Memory B cell (primary cell): Measurements from ENCODE around the gene EARS2.

Experiments used
- ATAC-seq: fragments of 150-1000 bp; cut with Tn5 transposase; 2 replicates; pipeline ENCODE4 v1.10.0; 2021; ENCODE audit warnings: low read depth, mild to moderate bottlenecking, moderate library complexity
- DNase-seq, 2 donors: peaks; one replicate each; pipeline ENCODE4 v3.0.0; 2022; ENCODE audit warnings: low spot score in 2 of 2
- H3K27ac Mint-ChIP-seq: one replicate; pipeline ENCODE4 v1.8.0; 2022; ENCODE audit warnings: mild to moderate bottlenecking, moderate library complexity, mixed read lengths
- H3K27me3 Mint-ChIP-seq: one replicate; pipeline ENCODE4 v1.8.0; 2022; ENCODE audit warnings: mixed read lengths
- H3K36me3 Mint-ChIP-seq: one replicate; pipeline ENCODE4 v1.8.0; 2022; ENCODE audit warnings: mild to moderate bottlenecking, mixed read lengths
- H3K4me1 Mint-ChIP-seq: one replicate; pipeline ENCODE4 v1.8.0; 2022; ENCODE audit warnings: mixed read lengths
- H3K4me3 Mint-ChIP-seq: one replicate; pipeline ENCODE4 v1.8.0; 2022; ENCODE audit warnings: mild to moderate bottlenecking, moderate library complexity, mixed read lengths
- H3K9me3 Mint-ChIP-seq: one replicate; pipeline ENCODE4 v1.8.0; 2022; ENCODE audit warnings: mixed read lengths

EARS2 gene

GRCh38 chr16:23528644-23529310 is 28.4 kb downstream of the EARS2 start:
- Mint-ChIP-seq H3K36me3 (peaks cover 19% of the 10 kb centered on the region), H3K4me3 (no peak overlapping the region), H3K9me3 (no peaks in the 10 kb centered on the region), H3K27ac (no peak overlapping the region), H3K27me3 (no peaks in the 10 kb centered on the region), H3K4me1 (no peaks in the 10 kb centered on the region)
- ATAC-seq (no peak), DNase-seq (no peak)

GRCh38 chr16:23527961-23528643 is 29.0 kb downstream of the EARS2 start:
- Mint-ChIP-seq H3K4me1 (no peaks in the 10 kb centered on the region), H3K4me3 (no peak overlapping the region), H3K36me3 (peaks cover 17% of the 10 kb centered on the region), H3K27ac (no peak overlapping the region), H3K9me3 (no peaks in the 10 kb centered on the region), H3K27me3 (no peaks in the 10 kb centered on the region)
- DNase-seq (no peak), ATAC-seq (no peak)

GRCh38 chr16:23524886-23525285 is 32.3 kb downstream of the EARS2 start:
- Mint-ChIP-seq H3K27ac (no peak overlapping the region), H3K36me3 (peaks cover 21% of the 10 kb centered on the region), H3K9me3 (no peaks in the 10 kb centered on the region), H3K27me3 (no peaks in the 10 kb centered on the region), H3K4me3 (no peak overlapping the region), H3K4me1 (peaks cover 5% of the 10 kb centered on the region)
- ATAC-seq, result no peak
- DNase-seq, result no peak

GRCh38 chr16:23523876-23524385 is 33.2 kb downstream of the EARS2 start:
- H3K4me1 Mint-ChIP-seq, result peaks cover 11% of the 10 kb centered on the region
- H3K9me3 Mint-ChIP-seq, result no peaks in the 10 kb centered on the region
- no peaks in the 10 kb centered on the region for H3K27me3 Mint-ChIP-seq
- DNase-seq, result no peak
- ATAC-seq, result no peak
- H3K36me3 Mint-ChIP-seq, result peaks cover 21% of the 10 kb centered on the region
- no peak overlapping the region for H3K27ac Mint-ChIP-seq
- H3K4me3 Mint-ChIP-seq, result no peak overlapping the region

GRCh38 chr16:23523321-23523720 is 33.8 kb downstream of the EARS2 start:
- no peaks in the 10 kb centered on the region for H3K9me3 Mint-ChIP-seq
- no peak overlapping the region for H3K4me3 Mint-ChIP-seq
- DNase-seq (no peak), ATAC-seq (no peak)
- peaks cover 15% of the 10 kb centered on the region for H3K4me1 Mint-ChIP-seq
- H3K27ac Mint-ChIP-seq, result no peak overlapping the region
- no peaks in the 10 kb centered on the region for H3K27me3 Mint-ChIP-seq
- peaks cover 21% of the 10 kb centered on the region for H3K36me3 Mint-ChIP-seq

- Mint-ChIP-seq H3K36me3 (peaks cover 17% of the 10 kb centered on the region), H3K27me3 (no peaks in the 10 kb centered on the region), H3K27ac (peak overlapping the region; percentile 17), H3K9me3 (no peaks in the 10 kb centered on the region), H3K4me3 (no peak overlapping the region), H3K4me1 (peaks cover 22% of the 10 kb centered on the region)
- no peak for ATAC-seq
- no peak for DNase-seq
Observed at GRCh38 chr16:23521965-23522364, 35.2 kb downstream of the EARS2 start.

- Mint-ChIP-seq H3K4me1 (peaks cover 30% of the 10 kb centered on the region), H3K36me3 (peaks cover 15% of the 10 kb centered on the region), H3K27me3 (no peaks in the 10 kb centered on the region), H3K27ac (peak overlapping the region; percentile 17), H3K4me3 (peak overlapping the region; percentile 7), H3K9me3 (no peaks in the 10 kb centered on the region)
- DNase-seq (no peak), ATAC-seq (peak; percentile 15)
Observed at GRCh38 chr16:23521037-23521743, 36.0 kb downstream of the EARS2 start.

GRCh38 chr16:23520500-23520899 is 36.6 kb downstream of the EARS2 start:
- Mint-ChIP-seq H3K4me1 (peaks cover 33% of the 10 kb centered on the region), H3K27me3 (no peaks in the 10 kb centered on the region), H3K9me3 (no peaks in the 10 kb centered on the region), H3K27ac (no peak overlapping the region), H3K4me3 (no peak overlapping the region), H3K36me3 (peaks cover 15% of the 10 kb centered on the region)
- DNase-seq, result no peak
- ATAC-seq, result peak; percentile 14

GRCh38 chr16:23519282-23519681 is 37.9 kb downstream of the EARS2 start:
- Mint-ChIP-seq H3K27ac (peak overlapping the region; percentile 92), H3K4me1 (peaks cover 37% of the 10 kb centered on the region), H3K4me3 (peak overlapping the region; percentile 29), H3K36me3 (peaks cover 11% of the 10 kb centered on the region), H3K27me3 (no peaks in the 10 kb centered on the region), H3K9me3 (no peaks in the 10 kb centered on the region)
- DNase-seq (no peak), ATAC-seq (no peak)

GRCh38 chr16:23518435-23518891 is 38.7 kb downstream of the EARS2 start:
- DNase-seq (peak in 1 of 2 donors; percentile 42), ATAC-seq (peak; percentile 65)
- H3K27me3 Mint-ChIP-seq, result no peaks in the 10 kb centered on the region
- H3K27ac Mint-ChIP-seq, result peak overlapping the region; percentile 92
- H3K9me3 Mint-ChIP-seq, result no peaks in the 10 kb centered on the region
- peak overlapping the region; percentile 55 for H3K4me3 Mint-ChIP-seq
- peaks cover 8% of the 10 kb centered on the region for H3K36me3 Mint-ChIP-seq
- H3K4me1 Mint-ChIP-seq, result peaks cover 37% of the 10 kb centered on the region

- Mint-ChIP-seq H3K4me1 (peaks cover 45% of the 10 kb centered on the region), H3K36me3 (peaks cover 2% of the 10 kb centered on the region), H3K4me3 (peak overlapping the region; percentile 22), H3K9me3 (no peaks in the 10 kb centered on the region), H3K27me3 (no peaks in the 10 kb centered on the region), H3K27ac (peak overlapping the region; percentile 90)
- DNase-seq (peak in 1 of 2 donors; percentile 57), ATAC-seq (peak; percentile 87)
Observed at GRCh38 chr16:23516366-23517137, 40.6 kb downstream of the EARS2 start.

- ATAC-seq (no peak), DNase-seq (no peak)
- Mint-ChIP-seq H3K36me3 (peaks cover 2% of the 10 kb centered on the region), H3K27ac (no peak overlapping the region), H3K27me3 (no peaks in the 10 kb centered on the region), H3K9me3 (no peaks in the 10 kb centered on the region), H3K4me1 (peaks cover 41% of the 10 kb centered on the region), H3K4me3 (no peak overlapping the region)
Observed at GRCh38 chr16:23515881-23516280, 41.3 kb downstream of the EARS2 start.

- H3K36me3 Mint-ChIP-seq, result peaks cover 2% of the 10 kb centered on the region
- no peak for DNase-seq
- no peaks in the 10 kb centered on the region for H3K27me3 Mint-ChIP-seq
- H3K4me3 Mint-ChIP-seq, result no peak overlapping the region
- H3K4me1 Mint-ChIP-seq, result peaks cover 45% of the 10 kb centered on the region
- no peak overlapping the region for H3K27ac Mint-ChIP-seq
- no peaks in the 10 kb centered on the region for H3K9me3 Mint-ChIP-seq
- ATAC-seq, result no peak
Observed at GRCh38 chr16:23514381-23515152, 42.6 kb downstream of the EARS2 start.
